Gastrocnemius medialis (tissue), 4 donors: ENCODE results near the gene ROGDI. TPM values are rescaled to one million over a fixed set of nuclear protein-coding genes. Genes with fewer than 3 reads are reported as not detected.

Experiments
- ATAC-seq, 2 donors: fragments of 150-250 bp; one replicate each; pipeline ENCODE4 v1.9.1; 2016
- DNase-seq, 2 donors: peaks; one replicate each; pipeline ENCODE4 v3.0.0-alpha.2; 2019
- H3K27ac ChIP-seq, 4 donors: fragments of 200-600 bp; sonication (generic); 1 replicate in 1 of 4; 2 replicates in 3 of 4; pipeline ENCODE4 v1.5.1; 2016 to 2018; ENCODE audit warnings: mild to moderate bottlenecking in 2 of 4, moderate library complexity in 1 of 4
- H3K27me3 ChIP-seq, 3 donors: fragments of 200-600 bp; sonication (generic) in 2 of 3; 1 replicate in 1 of 3; 2 replicates in 2 of 3; pipeline versions ENCODE4 v1.5.1 to v1.6.0; 2016 to 2019; ENCODE audit warnings: mild to moderate bottlenecking in 1 of 3, moderate library complexity in 1 of 3
- H3K36me3 ChIP-seq, 2 donors: fragments of 200-600 bp; sonication (generic) in 1 of 2; one replicate each; pipeline ENCODE4 v1.5.1; 2017 to 2018
- H3K4me1 ChIP-seq, 2 donors: fragments of 200-600 bp; sonication (generic) in 1 of 2; one replicate each; pipeline ENCODE4 v1.5.1; 2016 to 2017; ENCODE audit warnings: mild to moderate bottlenecking in 2 of 2
- H3K4me3 ChIP-seq, 4 donors: fragments of 200-600 bp; sonication (generic) in 3 of 4; 1 replicate in 1 of 4; 2 replicates in 3 of 4; pipeline ENCODE4 v1.5.1; 2016 to 2019; ENCODE audit warnings: mild to moderate bottlenecking in 2 of 4
- H3K9me3 ChIP-seq, 3 donors: fragments of 200-600 bp; sonication (generic) in 2 of 3; 1 replicate in 1 of 3; 2 replicates in 2 of 3; pipeline ENCODE4 v1.5.1; 2016 to 2019
- CTCF ChIP-seq, 5 experiments: fragments of 450-650 bp in 3 of 5; fragments of 200-600 bp in 2 of 5; sonication (generic) in 2 of 5; IDR thresholded peaks in 4 of 5; conservative IDR thresholded peaks in 1 of 5; 1 replicate in 4 of 5; 2 replicates in 1 of 5; pipeline ENCODE4 v1.5.1; 2016 to 2019; ENCODE audit warnings: antibody characterized with exemption in 5 of 5, mild to moderate bottlenecking in 3 of 5, moderate library complexity in 3 of 5
- POLR2A ChIP-seq, 2 donors: fragments of 450-650 bp; IDR thresholded peaks; one replicate each; pipeline ENCODE4 v1.6.1; 2017; ENCODE audit warnings: antibody characterized with exemption in 2 of 2, mild to moderate bottlenecking in 2 of 2, moderate library complexity in 2 of 2
- in situ Hi-C, 4 donors: fragments of 200-750 bp; cut with MboI; loops; one replicate each; pipeline versions ENCODE4 v1.15.0 to v1.8.0; 2017; ENCODE audit warnings: low sequenced_read_pairs in 4 of 4
- intact Hi-C: fragments of 100-400 bp; cut with DNase I; formaldehyde crosslinking; loops from one replicate; pipeline ENCODE4 v1.15.1; 2023; ENCODE audit warnings: low total_unique reads
- total RNA-seq, 4 donors: library from RNA; depleted of rRNA; stranded (reverse); fragments of >200 nt; gene quantifications; one replicate each; pipeline versions ENCODE4 v1.1.0 to v1.2.3, GENCODE V29; 2016

ROGDI gene
- total RNA-seq, 4 donors from 2014 or later = 11.6 to 31.1 (median 26.0) TPM

DNA sequence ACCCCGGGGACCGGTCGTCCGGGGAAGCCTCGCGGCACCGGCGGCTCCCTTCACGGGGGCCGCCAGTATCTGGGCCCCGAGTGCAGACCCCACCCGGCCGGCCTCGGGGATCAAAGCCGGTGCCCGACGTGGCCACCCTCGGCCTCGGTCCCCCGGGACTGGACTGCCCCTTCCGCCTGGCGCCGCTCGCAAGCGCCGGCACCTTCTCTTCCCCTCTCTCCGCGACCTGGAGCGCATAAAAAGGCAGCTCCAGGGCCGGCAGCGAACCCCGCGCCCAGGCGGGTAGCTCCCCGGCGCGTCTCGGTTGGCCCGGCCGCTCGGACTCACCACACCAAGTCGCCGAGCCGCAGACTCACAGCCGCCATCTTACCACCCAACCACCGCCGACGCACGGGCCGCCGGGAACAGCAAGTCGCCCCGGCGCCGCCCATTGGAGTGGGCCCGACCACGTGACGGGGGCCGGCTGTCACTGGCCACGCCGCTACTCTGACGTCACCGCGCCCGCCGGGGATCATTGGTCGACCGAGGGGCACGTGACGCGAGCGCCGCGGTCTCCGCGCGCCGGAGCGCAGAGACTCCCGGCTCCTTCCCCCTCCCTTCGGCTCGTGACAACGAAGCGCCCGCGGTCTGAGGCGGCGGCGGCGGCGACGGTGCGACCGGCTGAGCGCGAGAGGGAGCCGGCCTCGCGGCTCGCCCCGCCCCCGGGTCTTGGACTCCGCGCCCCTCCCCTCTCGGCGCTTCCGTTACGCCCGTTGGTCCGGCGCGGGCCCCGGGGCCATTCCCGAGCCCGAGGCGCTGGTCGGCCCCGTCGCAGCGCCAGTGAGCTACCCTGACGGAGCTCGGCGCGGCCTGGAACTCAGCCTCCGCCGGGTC lies 44.7 kb upstream of the ROGDI start, which contains the start of the genes GLYR1 and UBN1:
Gene GLYR1 (minus strand): TSS at position 388 of the 873 bp plus-strand sequence. CDS start 23 bp downstream, at position 365.
Gene UBN1 (plus strand): TSS at position 581 of the 873 bp plus-strand sequence. CDS start 5,437 bp downstream, outside the sequence.
- Histone ChIP-seq H3K4me3 (peak within 1 kb of the TSS; percentile 80 to 98 (median 94)), H3K36me3 (peaks cover 0 to 33% of the 10 kb centered on the region in 2 donors), H3K27ac (peak within 1 kb of the TSS; percentile 96 to 99 (median 99)), H3K27me3 (no peaks in the 10 kb centered on the region), H3K4me1 (peaks cover 50 to 54% of the 10 kb centered on the region in 2 donors), H3K9me3 (no peaks in the 10 kb centered on the region)
- intact Hi-C loops = loop anchor here (2.0 to 10.0 kb wide), 5 partner anchors 45 to 248 kb away; partner anchors contain the start of genes EEF2KMT, PPL and ROGDI
- DNase-seq = peak; percentile 99
- in situ Hi-C loops = loop anchor here in 1 of 4 donors (10.0 kb wide), 1 partner anchor 108 kb away; the partner anchor contains the start of gene SEC14L5
- TF ChIP-seq CTCF (IDR thresholded peaks at IDR 0.05 in 4 of 5, conservative IDR thresholded peaks at IDR 0.05 in 1 of 5) (no peak), POLR2A (IDR thresholded peaks at IDR 0.05) (peak; percentile 95 to 96)
- ATAC-seq = peak; percentile 90 to 91

- intact Hi-C loops (loop anchor here (2.0 to 10.0 kb wide), 5 partner anchors 44 to 248 kb away; partner anchors contain the start of genes EEF2KMT, PPL and ROGDI), in situ Hi-C loops (loop anchor here in 1 of 4 donors (10.0 kb wide), 1 partner anchor 108 kb away; the partner anchor contains the start of gene SEC14L5)
- DNase-seq = peak; percentile 37 to 51
- peak overlapping the region; percentile 80 to 98 (median 94) for H3K4me3 ChIP-seq
- H3K27me3 ChIP-seq = no peaks in the 10 kb centered on the region
- TF ChIP-seq POLR2A (IDR thresholded peaks at IDR 0.05) = no peak
- TF ChIP-seq CTCF (IDR thresholded peaks at IDR 0.05 in 4 of 5, conservative IDR thresholded peaks at IDR 0.05 in 1 of 5) = no peak
- peak; percentile 11 to 12 for ATAC-seq
- H3K9me3 ChIP-seq = no peaks in the 10 kb centered on the region
- peaks cover 0 to 40% of the 10 kb centered on the region in 2 donors for H3K36me3 ChIP-seq
- peaks cover 47 to 48% of the 10 kb centered on the region in 2 donors for H3K4me1 ChIP-seq
- H3K27ac ChIP-seq = peak overlapping the region; percentile 96 to 99 (median 99)
Measured at GRCh38 chr16:4846503-4846900, 44.1 kb upstream of the ROGDI start.

DNA sequence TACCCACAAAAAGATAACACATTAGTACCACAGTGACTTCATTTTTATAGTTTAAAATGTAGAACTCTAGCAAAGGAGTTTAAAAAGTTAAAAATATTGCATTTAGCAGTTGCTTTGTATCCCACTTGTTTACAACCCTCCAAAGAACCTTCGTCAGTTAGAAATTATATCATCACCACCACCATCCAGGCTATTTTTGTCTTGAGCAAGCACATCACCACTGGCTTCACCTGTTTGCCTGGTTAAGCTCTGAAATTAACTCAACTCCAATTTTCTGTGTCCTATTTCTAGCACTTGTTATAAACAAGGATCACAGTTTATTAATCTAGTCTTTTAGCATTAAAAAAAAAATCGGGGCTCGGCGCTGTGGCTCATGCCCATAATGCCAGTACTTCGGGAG lies 38.6 kb upstream of the ROGDI start:
- H3K4me1 ChIP-seq = peaks cover 28 to 34% of the 10 kb centered on the region in 2 donors
- peaks cover 0 to 92% of the 10 kb centered on the region in 2 donors for H3K36me3 ChIP-seq
- no peak overlapping the region for H3K4me3 ChIP-seq
- ATAC-seq = peak; percentile 55 to 73
- H3K27me3 ChIP-seq = no peaks in the 10 kb centered on the region
- no peaks in the 10 kb centered on the region for H3K9me3 ChIP-seq
- intact Hi-C loops = loop anchor here (10.0 kb wide), 1 partner anchor 254 kb away; the partner anchor contains the start of gene EEF2KMT
- in situ Hi-C loops = loop anchor here in 1 of 4 donors (10.0 kb wide), 1 partner anchor 114 kb away; the partner anchor contains the start of gene SEC14L5
- TF ChIP-seq POLR2A (IDR thresholded peaks at IDR 0.05) (no peak), CTCF (IDR thresholded peaks at IDR 0.05 in 4 of 5, conservative IDR thresholded peaks at IDR 0.05 in 1 of 5) (no peak)
- peak overlapping the region; percentile 48 to 73 (median 56) for H3K27ac ChIP-seq
- DNase-seq = no peak

GRCh38 chr16:4839942-4840341 lies 37.5 kb upstream of the ROGDI start:
- Histone ChIP-seq H3K36me3 (peaks cover 0 to 87% of the 10 kb centered on the region in 2 donors), H3K4me3 (no peak overlapping the region), H3K9me3 (no peaks in the 10 kb centered on the region), H3K27me3 (no peaks in the 10 kb centered on the region), H3K4me1 (peaks cover 17 to 24% of the 10 kb centered on the region in 2 donors), H3K27ac (peak overlapping the region in 2 of 4 donors; percentile 48 to 73)
- intact Hi-C loops = loop anchor here (10.0 kb wide), 1 partner anchor 255 kb away; the partner anchor contains the start of gene EEF2KMT
- TF ChIP-seq POLR2A (IDR thresholded peaks at IDR 0.05) (no peak), CTCF (IDR thresholded peaks at IDR 0.05 in 4 of 5, conservative IDR thresholded peaks at IDR 0.05 in 1 of 5) (no peak)
- no peak for ATAC-seq
- no peak for DNase-seq
- in situ Hi-C loops = loop anchor here in 1 of 4 donors (10.0 kb wide), 1 partner anchor 115 kb away; the partner anchor contains the start of gene SEC14L5
